SKM-1 treated with dmso at 0.1 percent for 144 hours (cell line): ENCODE data around the gene FATE1.

ENCODE experiments used
- DNase-seq: peaks from one replicate; lab custom pipeline; 2025; ENCODE audit not compliant: unreplicated experiment; lab: John Stamatoyannopoulos, UW

The FATE1 gene

GRCh38 chrX:151741606-151742005, 25.8 kb downstream of the FATE1 start:
- no peak for DNase-seq

DNA sequence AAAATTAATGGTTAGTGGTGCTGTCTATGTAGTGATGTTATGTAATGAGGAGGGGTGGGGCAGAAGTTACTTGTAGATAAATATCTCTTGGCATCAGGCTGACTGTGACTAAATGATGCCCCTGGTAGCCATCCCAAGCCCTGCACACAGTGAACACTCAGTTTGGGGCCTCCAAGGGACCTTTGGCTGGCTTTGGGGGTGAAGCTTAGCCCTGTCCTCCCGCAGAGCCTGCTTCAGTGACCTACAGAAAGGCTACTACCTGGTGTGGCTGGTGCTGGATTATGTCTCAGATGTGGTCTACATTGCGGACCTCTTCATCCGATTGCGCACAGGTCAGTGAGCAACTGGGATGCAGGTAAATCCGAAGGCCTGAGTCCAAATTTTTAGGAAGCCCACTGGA, 26.5 kb downstream of the FATE1 start:
- DNase-seq, result no peak

GRCh38 chrX:151743651-151744470, 28.0 kb downstream of the FATE1 start:
- DNase-seq, result no peak

DNA sequence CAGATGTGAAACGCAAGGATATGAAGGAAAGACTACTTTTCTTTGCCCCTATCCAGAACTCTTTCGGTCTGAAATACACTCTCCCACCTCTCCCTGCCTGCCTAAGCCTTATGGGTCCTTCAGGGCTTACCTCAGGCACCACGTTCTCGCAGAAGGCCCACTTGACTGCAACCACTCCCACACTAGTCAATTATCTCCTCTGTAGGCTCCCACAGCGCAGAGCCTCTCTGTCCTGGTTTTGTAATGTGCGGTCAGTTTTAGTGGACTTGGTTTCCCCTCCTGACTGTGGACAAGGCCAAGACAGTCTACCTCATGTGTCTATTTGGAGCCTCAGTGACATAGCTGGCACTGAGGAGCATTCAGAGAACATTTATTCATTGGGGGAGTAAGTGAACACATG, 29.8 kb downstream of the FATE1 start:
- DNase-seq, result no peak

DNA sequence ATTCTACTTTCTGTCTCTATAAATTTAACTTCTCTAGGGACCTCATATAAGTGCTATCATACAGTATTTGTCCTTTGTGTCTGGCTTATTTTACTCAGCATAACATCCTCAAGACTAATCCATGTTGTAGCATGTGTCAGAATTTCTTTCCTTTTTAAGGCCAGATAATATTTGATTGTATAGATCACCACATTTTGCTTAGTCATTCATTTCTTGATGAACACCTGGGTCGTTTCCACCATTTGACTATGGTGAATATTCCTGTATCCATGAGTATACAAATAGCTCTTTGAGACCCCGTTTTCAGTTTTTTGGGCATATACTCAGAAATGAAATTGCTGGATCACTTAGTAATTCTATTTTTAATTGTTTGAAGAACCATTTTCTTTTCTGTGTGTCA, 30.7 kb downstream of the FATE1 start:
- DNase-seq, result no peak

DNA sequence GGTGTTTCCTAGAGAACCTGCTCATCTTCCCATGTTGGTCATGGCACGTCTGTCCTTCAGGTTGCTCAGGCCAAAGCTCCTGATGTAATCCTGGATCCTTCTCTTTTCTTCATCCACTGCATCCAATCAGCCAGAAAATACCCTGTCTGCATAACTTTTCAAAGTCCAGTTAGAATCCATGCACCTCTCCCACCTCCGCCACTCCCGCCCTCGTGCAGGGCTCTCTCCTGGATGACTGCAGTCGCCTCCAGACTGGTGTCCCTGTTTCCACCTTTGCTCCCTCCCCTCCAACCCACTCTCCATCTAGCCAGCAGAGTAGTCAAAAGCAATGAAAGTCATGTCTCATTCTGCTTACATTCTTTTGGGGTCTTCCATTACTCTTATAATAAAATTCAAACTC, 34.7 kb downstream of the FATE1 start:
- DNase-seq, result no peak

- DNase-seq, result no peak
These were observed 37.0 kb downstream of the FATE1 start for GRCh38 chrX:151752847-151753246.

GRCh38 chrX:151753313-151754046, 37.6 kb downstream of the FATE1 start:
- peak; percentile 10 for DNase-seq

DNA sequence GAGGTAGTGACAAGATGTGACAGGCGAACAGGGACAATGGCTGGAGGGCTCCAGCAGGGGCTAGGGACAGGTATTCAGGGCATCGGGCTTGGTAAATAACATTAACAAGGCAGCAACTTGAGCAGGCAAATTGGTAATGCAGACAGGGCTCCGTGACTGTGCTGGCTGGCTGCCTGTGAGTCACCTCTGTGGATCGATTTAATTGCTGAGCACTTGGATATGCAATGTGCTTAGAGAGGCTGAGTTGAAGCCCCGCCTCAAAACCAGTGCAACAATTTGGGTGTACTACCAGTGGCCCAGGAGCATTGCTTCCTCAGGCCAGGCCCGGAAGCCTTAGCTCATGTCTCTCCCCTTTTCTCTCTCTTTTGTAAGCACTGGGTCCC, 38.2 kb downstream of the FATE1 start:
- no peak for DNase-seq

GRCh38 chrX:151754641-151755215, 38.9 kb downstream of the FATE1 start:
- no peak for DNase-seq

- DNase-seq, result no peak
These were observed 43.3 kb downstream of the FATE1 start for GRCh38 chrX:151759041-151759708.

DNA sequence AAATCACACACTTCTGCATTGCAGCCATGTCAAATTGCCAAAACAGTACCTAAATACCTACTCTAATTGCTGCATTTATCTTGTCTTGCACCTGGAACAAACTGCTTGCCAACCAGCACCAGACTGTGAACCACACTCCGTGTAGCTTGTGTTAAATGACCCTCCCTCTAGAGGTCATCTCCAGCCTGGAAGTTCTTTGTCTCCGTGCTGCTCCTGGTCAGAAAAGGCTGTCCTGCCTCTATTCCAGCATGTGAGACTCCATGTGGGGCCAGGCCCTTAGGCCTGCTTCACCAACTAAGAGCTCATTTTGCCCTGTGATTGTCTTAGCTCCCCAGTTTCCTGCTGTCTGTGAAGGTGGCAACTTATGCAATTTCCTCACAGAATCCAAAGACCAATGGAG, 47.0 kb downstream of the FATE1 start:
- DNase-seq, result no peak

- DNase-seq, result no peak
These were observed 47.9 kb downstream of the FATE1 start for GRCh38 chrX:151763711-151764110.

- no peak for DNase-seq
These were observed 49.2 kb downstream of the FATE1 start for GRCh38 chrX:151765026-151765425.

DNA sequence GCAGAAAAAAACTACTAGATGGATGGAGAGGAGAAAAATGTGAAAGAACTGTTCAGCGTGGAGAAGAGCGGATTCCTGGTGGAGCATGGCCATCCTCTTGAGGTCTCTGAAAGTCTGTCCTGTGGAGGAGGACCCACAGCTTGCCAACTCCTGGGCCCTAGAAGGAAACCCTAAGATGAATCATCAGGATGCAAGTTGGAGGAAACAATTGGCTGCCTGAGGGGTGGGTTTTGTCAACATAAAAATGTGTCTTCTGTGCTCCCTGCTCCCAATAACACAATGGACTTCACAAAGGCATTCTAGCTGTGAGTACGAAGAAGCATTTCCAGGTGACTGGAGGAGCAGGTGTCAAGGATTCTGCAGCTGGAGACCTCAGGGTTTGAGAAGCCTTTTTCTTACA, 55.9 kb downstream of the FATE1 start:
- DNase-seq, result no peak
